Activated CD4-positive, alpha-beta T cell treated with anti-CD3 and anti-CD28 coated beads for 36 hours (primary cell): ENCODE measurements around the gene CLN6. TPM values are rescaled to one million over a fixed set of nuclear protein-coding genes. Genes with fewer than 3 reads are reported as not detected.
"Not testable (repeated sequence)": the region's sequence is repeated elsewhere in the genome, so short reads cannot be mapped to it uniquely, and the experiment has no call there.

Experiments
- ATAC-seq: fragments of 200-7000 bp; cut with Tn5 transposase; one replicate; pipeline ENCODE4 v1.10.0; 2021; ENCODE audit warnings: mild to moderate bottlenecking, moderate library complexity
- CTCF ChIA-PET: fragments of 350-600 bp; sonication (Branson Sonifier 250); formaldehyde crosslinking; loops from one replicate; lab custom pipeline; 2021; ENCODE audit warnings: antibody characterized with exemption; lab: Charles Lee
- POLR2A ChIA-PET: fragments of 350-600 bp; sonication (Branson Sonifier 250); formaldehyde crosslinking; loops from one replicate; lab custom pipeline; 2021; ENCODE audit warnings: antibody characterized with exemption, inconsistent platforms; lab: Charles Lee
- DNase-seq: peaks from one replicate; pipeline ENCODE4 v3.0.0-alpha.2; 2020
- H3K27ac Mint-ChIP-seq: one replicate; pipeline ENCODE4 v1.8.0; 2021; ENCODE audit warnings: mixed read lengths
- H3K27me3 Mint-ChIP-seq: one replicate; pipeline ENCODE4 v1.8.0; 2021; ENCODE audit warnings: mixed read lengths
- H3K36me3 Mint-ChIP-seq: one replicate; pipeline ENCODE4 v1.8.0; 2021; ENCODE audit warnings: low read depth, mixed read lengths
- H3K4me1 Mint-ChIP-seq: one replicate; pipeline ENCODE4 v1.8.0; 2021; ENCODE audit warnings: mixed read lengths
- H3K4me3 Mint-ChIP-seq: one replicate; pipeline ENCODE4 v1.8.0; 2021; ENCODE audit warnings: mild to moderate bottlenecking, moderate library complexity, mixed read lengths
- H3K9me3 Mint-ChIP-seq: one replicate; pipeline ENCODE4 v1.8.0; 2021; ENCODE audit warnings: low read depth, mixed read lengths
- intact Hi-C, 2 experiments: fragments of 100-400 bp; cut with DNase I in 1 of 2; cut with micrococcal nuclease in 1 of 2; formaldehyde crosslinking; loops; one replicate each; pipeline versions ENCODE4 v1.14.2 to v1.15.1; 2022 to 2024; cut with DNase I, micrococcal nuclease
- total RNA-seq, 2 experiments: library from RNA; stranded (reverse); gene quantifications; one replicate each; pipeline ENCODE4 v1.2.3, GENCODE V29; 2021

CLN6 gene
- total RNA-seq, 2 experiments from 2014 or later = 45.1 to 48.2 TPM

GRCh38 chr15:68232449-68232848 lies 2.9 kb upstream of the CLN6 start:
- ATAC-seq (no peak), DNase-seq (no peak)
- intact Hi-C loops = no loop called here
- no peak overlapping the region for H3K27ac Mint-ChIP-seq
- H3K4me1 Mint-ChIP-seq = peaks cover 26% of the 10 kb centered on the region
- POLR2A ChIA-PET = no interaction called here
- H3K27me3 Mint-ChIP-seq = no peaks in the 10 kb centered on the region
- H3K36me3 Mint-ChIP-seq = peaks cover 11% of the 10 kb centered on the region
- no peak overlapping the region for H3K4me3 Mint-ChIP-seq
- no peaks in the 10 kb centered on the region for H3K9me3 Mint-ChIP-seq
- CTCF ChIA-PET = interaction anchor here (1.3 to 1.4 kb wide), 2 partner anchors 20 to 74 kb away, joined by 4 read pairs; no protein-coding TSS in a partner anchor

GRCh38 chr15:68231102-68231818 lies 1.7 kb upstream of the CLN6 start:
- ATAC-seq = no peak
- no peaks in the 10 kb centered on the region for H3K27me3 Mint-ChIP-seq
- H3K9me3 Mint-ChIP-seq = no peaks in the 10 kb centered on the region
- H3K36me3 Mint-ChIP-seq = peaks cover 11% of the 10 kb centered on the region
- ChIA-PET POLR2A (interaction anchor here (0.7 to 2.6 kb wide), 2 partner anchors 176 to 977 kb away, joined by 9 to 10 read pairs; partner anchors contain the start of genes AAGAB, IQCH and PIAS1), CTCF (interaction anchor here (1.0 to 1.4 kb wide), 4 partner anchors 17 to 75 kb away, joined by 4 read pairs; no protein-coding TSS in a partner anchor)
- H3K27ac Mint-ChIP-seq = peak overlapping the region; percentile 1
- no peak for DNase-seq
- intact Hi-C loops = no loop called here
- peak overlapping the region; percentile 2 for H3K4me3 Mint-ChIP-seq
- H3K4me1 Mint-ChIP-seq = peaks cover 38% of the 10 kb centered on the region

- Mint-ChIP-seq H3K27me3 (no peaks in the 10 kb centered on the region), H3K9me3 (no peaks in the 10 kb centered on the region), H3K4me3 (peak overlapping the region; percentile 88), H3K27ac (peak overlapping the region; percentile 95), H3K4me1 (peaks cover 39% of the 10 kb centered on the region), H3K36me3 (peaks cover 11% of the 10 kb centered on the region)
- ChIA-PET CTCF (interaction anchor here (0.8 to 1.3 kb wide), 2 partner anchors 23 to 338 kb away, joined by 3 to 4 read pairs; no protein-coding TSS in a partner anchor), POLR2A (interaction anchor here (0.6 to 3.6 kb wide), 3 partner anchors 47 to 176 kb away, joined by 3 to 18 read pairs (median 9); partner anchors contain the start of genes FEM1B and PIAS1)
- no peak for DNase-seq
- ATAC-seq = no peak
- intact Hi-C loops = loop anchor here in 1 of 2 experiments (1.0 kb wide), 1 partner anchor 48 kb away; no protein-coding TSS in a partner anchor
Observed at GRCh38 chr15:68230157-68231100, 901 bp upstream of the CLN6 start.

GRCh38 chr15:68228971-68229385 lies 550 bp downstream of the CLN6 start:
- intact Hi-C loops = loop anchor here (1.0 to 5.0 kb wide), 7 partner anchors 28 to 708 kb away; partner anchors contain the start of genes PIAS1 (in 2 of the 2), C15orf61 (in 1 of the 2), FEM1B (in 1 of the 2) and RNU6-1 (in 1 of the 2)
- ATAC-seq (no peak), DNase-seq (no peak)
- peak overlapping the region; percentile 91 for H3K27ac Mint-ChIP-seq
- ChIA-PET POLR2A (interaction anchor here (0.6 to 3.6 kb wide), 6 partner anchors 10 to 708 kb away, joined by 3 to 18 read pairs (median 8); partner anchors contain the start of genes C15orf61, FEM1B and PIAS1), CTCF (interaction anchor here (0.8 to 1.6 kb wide), 3 partner anchors 24 to 52 kb away, joined by 3 to 6 read pairs (median 4); no protein-coding TSS in a partner anchor)
- H3K27me3 Mint-ChIP-seq = no peaks in the 10 kb centered on the region
- peaks cover 49% of the 10 kb centered on the region for H3K4me1 Mint-ChIP-seq
- H3K9me3 Mint-ChIP-seq = no peaks in the 10 kb centered on the region
- peaks cover 17% of the 10 kb centered on the region for H3K36me3 Mint-ChIP-seq
- H3K4me3 Mint-ChIP-seq = peak overlapping the region; percentile 99

- DNase-seq = no peak
- ChIA-PET POLR2A (interaction anchor here (0.6 to 3.6 kb wide), 5 partner anchors 9 to 255 kb away, joined by 3 to 18 read pairs (median 6); partner anchors contain the start of genes FEM1B and PIAS1), CTCF (interaction anchor here (0.6 to 1.6 kb wide), 4 partner anchors 25 to 239 kb away, joined by 3 to 6 read pairs (median 4); no protein-coding TSS in a partner anchor)
- intact Hi-C loops = loop anchor here (2.0 to 5.0 kb wide), 3 partner anchors 28 to 589 kb away; partner anchors contain the start of gene PIAS1 (in 1 of the 2)
- no peaks in the 10 kb centered on the region for H3K27me3 Mint-ChIP-seq
- H3K36me3 Mint-ChIP-seq = peaks cover 18% of the 10 kb centered on the region
- H3K9me3 Mint-ChIP-seq = no peaks in the 10 kb centered on the region
- H3K4me3 Mint-ChIP-seq = peak overlapping the region; percentile 99
- peaks cover 49% of the 10 kb centered on the region for H3K4me1 Mint-ChIP-seq
- ATAC-seq = no peak
- peak overlapping the region; percentile 91 for H3K27ac Mint-ChIP-seq
Observed at GRCh38 chr15:68228143-68228970, 1.2 kb downstream of the CLN6 start.

- H3K27ac Mint-ChIP-seq = peak overlapping the region; percentile 91
- ChIA-PET CTCF (interaction anchor here (0.6 kb wide), 1 partner anchor 238 kb away, joined by 3 read pairs; no protein-coding TSS in a partner anchor), POLR2A (interaction anchor here (1.4 to 3.6 kb wide), 2 partner anchors 9 to 50 kb away, joined by 6 to 18 read pairs; partner anchors contain the start of gene FEM1B)
- H3K4me1 Mint-ChIP-seq = peaks cover 49% of the 10 kb centered on the region
- H3K9me3 Mint-ChIP-seq = no peaks in the 10 kb centered on the region
- ATAC-seq (no peak), DNase-seq (no peak)
- intact Hi-C loops = loop anchor here (2.0 to 5.0 kb wide), 3 partner anchors 29 to 590 kb away; partner anchors contain the start of gene PIAS1 (in 1 of the 2)
- no peaks in the 10 kb centered on the region for H3K27me3 Mint-ChIP-seq
- H3K36me3 Mint-ChIP-seq = peaks cover 23% of the 10 kb centered on the region
- peak overlapping the region; percentile 99 for H3K4me3 Mint-ChIP-seq
Observed at GRCh38 chr15:68227643-68228142, 1.8 kb downstream of the CLN6 start.

- ATAC-seq, POLR2A ChIA-PET, H3K27ac Mint-ChIP-seq: not testable (repeated sequence)
Observed at GRCh38 chr15:68225442-68225841, 4.1 kb downstream of the CLN6 start.

GRCh38 chr15:68224546-68225250 lies 4.8 kb downstream of the CLN6 start:
- intact Hi-C loops = loop anchor here in 1 of 2 experiments (5.0 kb wide), 1 partner anchor 593 kb away; no protein-coding TSS in a partner anchor
- ChIA-PET CTCF (no interaction called here), POLR2A (interaction anchor here (1.1 kb wide), 1 partner anchor 12 kb away, joined by 3 read pairs; no protein-coding TSS in a partner anchor)
- Mint-ChIP-seq H3K27me3 (no peaks in the 10 kb centered on the region), H3K27ac (peak overlapping the region; percentile 4), H3K36me3 (peaks cover 25% of the 10 kb centered on the region), H3K4me1 (peaks cover 37% of the 10 kb centered on the region), H3K4me3 (no peak overlapping the region), H3K9me3 (no peaks in the 10 kb centered on the region)
- no peak for DNase-seq
- no peak for ATAC-seq

More at GRCh38 chr15:68225442-68225841, 4.1 kb downstream of the CLN6 start:
- H3K4me3 Mint-ChIP-seq, DNase-seq, H3K27me3 Mint-ChIP-seq, H3K9me3 Mint-ChIP-seq, CTCF ChIA-PET: not testable (repeated sequence)
- intact Hi-C loops = loop anchor here in 1 of 2 experiments (5.0 kb wide), 1 partner anchor 592 kb away; no protein-coding TSS in a partner anchor
- H3K36me3 Mint-ChIP-seq = peaks cover 25% of the 10 kb centered on the region
- peaks cover 43% of the 10 kb centered on the region for H3K4me1 Mint-ChIP-seq

GRCh38 chr15:68224108-68224507 lies 5.4 kb downstream of the CLN6 start:
- Mint-ChIP-seq H3K4me3 (no peak overlapping the region), H3K4me1 (peaks cover 37% of the 10 kb centered on the region), H3K27me3 (no peaks in the 10 kb centered on the region), H3K36me3 (peaks cover 25% of the 10 kb centered on the region), H3K9me3 (no peaks in the 10 kb centered on the region), H3K27ac (no peak overlapping the region)
- intact Hi-C loops = no loop called here
- DNase-seq (no peak), ATAC-seq (no peak)
- ChIA-PET POLR2A (interaction anchor here (0.6 to 1.1 kb wide), 3 partner anchors 13 to 204 kb away, joined by 3 to 8 read pairs (median 5); no protein-coding TSS in a partner anchor), CTCF (no interaction called here)
